Kidney (tissue), 14 donors: ENCODE measurements around the gene SMYD3. TPM values are rescaled to one million over a fixed set of nuclear protein-coding genes. Genes with fewer than 3 reads are reported as not detected.

Experiments used
- DNase-seq, 5 donors: peaks; one replicate each; pipeline ENCODE4 v3.0.0-alpha.2; 2013 to 2020
- FAIRE-seq: peaks from 2 replicates; lab custom pipeline; 2012; peaks lifted over from hg19 to GRCh38; lab: Jason Lieb, UNC
- H3K27ac ChIP-seq, 2 donors: one replicate each; pipeline ENCODE4 v1.7.0; 2013; ENCODE audit warnings: low read depth in 2 of 2, low read length in 2 of 2, inconsistent platforms in 1 of 2
- H3K27me3 ChIP-seq: one replicate; pipeline ENCODE4 v1.7.1; 2013; ENCODE audit warnings: low read length, inconsistent platforms; ENCODE audit not compliant: control insufficient read depth, insufficient read depth
- H3K36me3 ChIP-seq, 3 donors: one replicate each; pipeline versions ENCODE4 v1.7.0 to v1.7.1; 2013; ENCODE audit warnings: low read length in 3 of 3, control low read depth in 1 of 3, inconsistent platforms in 1 of 3; ENCODE audit not compliant: insufficient read depth in 3 of 3, control insufficient read depth in 2 of 3
- H3K4me1 ChIP-seq, 3 donors: one replicate each; pipeline versions ENCODE4 v1.7.0 to v1.7.1; 2013; ENCODE audit warnings: low read length in 3 of 3, inconsistent platforms in 1 of 3, low read depth in 1 of 3; ENCODE audit not compliant: control insufficient read depth in 2 of 3, insufficient read depth in 2 of 3
- H3K4me3 ChIP-seq, 3 donors: one replicate each; pipeline versions ENCODE4 v1.7.0 to v1.8.1; 2013; ENCODE audit warnings: low read length in 3 of 3, control low read depth in 1 of 3, inconsistent platforms in 1 of 3
- H3K9ac ChIP-seq, 3 donors: one replicate each; pipeline versions ENCODE4 v1.7.0 to v1.7.1; 2013; ENCODE audit warnings: low read length in 3 of 3, control low read depth in 1 of 3, inconsistent platforms in 1 of 3
- H3K9me3 ChIP-seq, 3 donors: one replicate each; pipeline versions ENCODE4 v1.7.0 to v1.7.1; 2013; ENCODE audit warnings: low read length in 3 of 3, control low read depth in 1 of 3, inconsistent platforms in 1 of 3; ENCODE audit not compliant: control insufficient read depth in 2 of 3, insufficient read depth in 1 of 3
- CTCF ChIP-seq: IDR thresholded peaks from 3 replicates; pipeline ENCODE4 v1.5.1; 2012; ENCODE audit warnings: mild to moderate bottlenecking, moderate library complexity, borderline replicate concordance; ENCODE audit not compliant: insufficient read depth; ENCODE audit errors: extremely low read depth
- intact Hi-C: fragments of 100-400 bp; cut with DNase I; formaldehyde crosslinking; loops from one replicate; pipeline ENCODE4 v1.11.1; 2022
- polyA plus RNA-seq: library from polyadenylated mRNA; stranded (reverse); fragments of 350-450 nt; fragmentation: Illumina TruSeq; extraction: RNeasy Lipid Tissue Mini Kit (QIAGEN cat#74804); gene quantifications from one replicate; pipeline ENCODE4 v1.2.3, GENCODE V29; 2014; ENCODE audit warnings: low read depth, low replicate concordance; ENCODE audit not compliant: insufficient read depth
- total RNA-seq: library from RNA; stranded (reverse); fragmentation: NEBNext Ultra II Directional; extraction: Animal tissue kit (Norgen Biotek cat#: 25700); gene quantifications from one replicate; pipeline ENCODE4 v1.2.1, GENCODE V29; 2021
- donor health status: control.
- donor health status: control.
- donor health status: control.
- donor health status: control.
- donor health status: control.
- donor health status: DM: yes; HTN: yes; CAD: no.
- donor health status: Normal renal cell carcinoma (clear cell type).

Gene SMYD3
- total and polyA plus RNA-seq, 2 donors from 2014 or later = 23.3 to 23.9 TPM

- intact Hi-C loops = no loop called here
- H3K27me3 ChIP-seq = no peaks in the 10 kb centered on the region
- no peak overlapping the region for H3K9ac ChIP-seq
- no peak for TF ChIP-seq CTCF
- no peak for FAIRE-seq
- peak in 1 of 5 donors; percentile 25 for DNase-seq
- H3K9me3 ChIP-seq = no peaks in the 10 kb centered on the region
- peaks cover 0 to 2% (median 0%) of the 10 kb centered on the region in 3 donors for H3K4me1 ChIP-seq
- H3K27ac ChIP-seq = no peak overlapping the region
- no peaks in the 10 kb centered on the region for H3K36me3 ChIP-seq
- H3K4me3 ChIP-seq = no peak overlapping the region
Measured at GRCh38 chr1:246479061-246479460, 28.0 kb downstream of the SMYD3 start.

- H3K9ac ChIP-seq = no peak overlapping the region
- no peak for DNase-seq
- no peak for FAIRE-seq
- H3K36me3 ChIP-seq = no peaks in the 10 kb centered on the region
- no peaks in the 10 kb centered on the region for H3K4me1 ChIP-seq
- no peaks in the 10 kb centered on the region for H3K9me3 ChIP-seq
- TF ChIP-seq CTCF = no peak
- intact Hi-C loops = no loop called here
- H3K4me3 ChIP-seq = no peak overlapping the region
- no peaks in the 10 kb centered on the region for H3K27me3 ChIP-seq
- no peak overlapping the region for H3K27ac ChIP-seq
Measured at GRCh38 chr1:246477634-246478033, 29.4 kb downstream of the SMYD3 start.

GRCh38 chr1:246476771-246477170 lies 30.3 kb downstream of the SMYD3 start:
- intact Hi-C loops = no loop called here

More at GRCh38 chr1:246476771-246477170, 30.3 kb downstream of the SMYD3 start:
- FAIRE-seq (no peak), DNase-seq (no peak)
- Histone ChIP-seq H3K4me1 (no peaks in the 10 kb centered on the region), H3K9me3 (no peaks in the 10 kb centered on the region), H3K27me3 (no peaks in the 10 kb centered on the region), H3K36me3 (no peaks in the 10 kb centered on the region), H3K27ac (no peak overlapping the region), H3K4me3 (no peak overlapping the region), H3K9ac (no peak overlapping the region)
- no peak for TF ChIP-seq CTCF
